BLaER1 treated with 17β-estradiol and CSF1 and Interleukin-3, amounts not matched to agents 10 nM and 100 nM (cell line): ENCODE data around the gene XRCC3.

Experiments
- H3K27ac ChIP-seq, 11 experiments: shearing (Covaris generic); formaldehyde crosslinking; 2 replicates each; pipeline ENCODE4 v1.8.1; 2022
- H3K27me3 ChIP-seq, 11 experiments: shearing (Covaris generic); formaldehyde crosslinking; 2 replicates each; pipeline ENCODE4 v1.8.1; 2022
- H3K36me3 ChIP-seq, 11 experiments: shearing (Covaris generic); formaldehyde crosslinking; 2 replicates each; pipeline ENCODE4 v1.8.1; 2022
- H3K4me1 ChIP-seq, 10 experiments: shearing (Covaris generic); formaldehyde crosslinking; 2 replicates each; pipeline ENCODE4 v1.8.1; 2022
- H3K4me2 ChIP-seq, 11 experiments: shearing (Covaris generic); formaldehyde crosslinking; 2 replicates each; pipeline ENCODE4 v1.8.1; 2022
- H3K4me3 ChIP-seq, 10 experiments: shearing (Covaris generic); formaldehyde crosslinking; 2 replicates each; pipeline ENCODE4 v1.8.1; 2022
- H3K9ac ChIP-seq, 11 experiments: shearing (Covaris generic); formaldehyde crosslinking; 2 replicates each; pipeline ENCODE4 v1.8.1; 2022
- H3K9me3 ChIP-seq, 11 experiments: shearing (Covaris generic); formaldehyde crosslinking; replicated peaks in 1 of 11; 2 replicates each; pipeline ENCODE4 v1.8.1; 2022
- H4K20me1 ChIP-seq, 11 experiments: shearing (Covaris generic); formaldehyde crosslinking; 2 replicates each; pipeline ENCODE4 v1.8.1; 2022
- Cebpa-rat ChIP-seq, 11 experiments: shearing (Covaris generic); IDR thresholded peaks; 2 replicates each; pipeline ENCODE4 v1.8.1; 2022

Gene XRCC3

GRCh38 chr14:103735815-103736545 lies 20.7 kb upstream of the XRCC3 start:
- Histone ChIP-seq H3K4me3 (no peak overlapping the region), H3K9ac (no peak overlapping the region), H3K27me3 (no peaks in the 10 kb centered on the region), H3K9me3 (no peaks in the 10 kb centered on the region), H3K4me1 (peaks cover 0 to 4% (median 1%) of the 10 kb centered on the region in 10 experiments; a peak in 8 of 20 replicates), H3K4me2 (no peak overlapping the region), H4K20me1 (peaks cover 0 to 41% (median 5%) of the 10 kb centered on the region in 11 experiments; a peak in 9 of 22 replicates), H3K36me3 (peaks cover 25 to 95% (median 60%) of the 10 kb centered on the region in 11 experiments), H3K27ac (no peak overlapping the region)
- TF ChIP-seq Cebpa-rat (IDR thresholded peaks at IDR 0.05), result no peak

- Histone ChIP-seq H3K27me3 (no peaks in the 10 kb centered on the region), H3K9ac (no peak overlapping the region), H3K4me3 (no peak overlapping the region), H3K9me3 (no peaks in the 10 kb centered on the region), H3K4me2 (no peak overlapping the region), H3K27ac (no peak overlapping the region), H3K36me3 (peaks cover 29 to 94% (median 64%) of the 10 kb centered on the region in 11 experiments), H3K4me1 (no peaks in the 10 kb centered on the region), H4K20me1 (peaks cover 0 to 44% (median 10%) of the 10 kb centered on the region in 11 experiments; a peak in 10 of 22 replicates)
- TF ChIP-seq Cebpa-rat (IDR thresholded peaks at IDR 0.05), result no peak
Measured at GRCh38 chr14:103735439-103735814, 20.2 kb upstream of the XRCC3 start.

- H3K4me3 ChIP-seq, result no peak overlapping the region
- H4K20me1 ChIP-seq, result peaks cover 0 to 46% (median 11%) of the 10 kb centered on the region in 11 experiments; a peak in 10 of 22 replicates
- H3K9me3 ChIP-seq, result no peaks in the 10 kb centered on the region
- H3K4me1 ChIP-seq, result no peaks in the 10 kb centered on the region
- H3K9ac ChIP-seq, result no peak overlapping the region
- no peaks in the 10 kb centered on the region for H3K27me3 ChIP-seq
- no peak overlapping the region for H3K27ac ChIP-seq
- H3K36me3 ChIP-seq, result peaks cover 33 to 94% (median 64%) of the 10 kb centered on the region in 11 experiments
- no peak overlapping the region for H3K4me2 ChIP-seq
- TF ChIP-seq Cebpa-rat (IDR thresholded peaks at IDR 0.05), result no peak
Measured at GRCh38 chr14:103735022-103735421, 19.8 kb upstream of the XRCC3 start.

GRCh38 chr14:103734081-103734888 lies 19.0 kb upstream of the XRCC3 start:
- H3K27ac ChIP-seq, result no peak overlapping the region
- H3K27me3 ChIP-seq, result no peaks in the 10 kb centered on the region
- H3K4me3 ChIP-seq, result no peak overlapping the region
- peaks cover 0 to 50% (median 11%) of the 10 kb centered on the region in 11 experiments; a peak in 11 of 22 replicates for H4K20me1 ChIP-seq
- H3K9me3 ChIP-seq, result no peaks in the 10 kb centered on the region
- no peak for TF ChIP-seq Cebpa-rat (IDR thresholded peaks at IDR 0.05)
- H3K36me3 ChIP-seq, result peaks cover 40 to 97% (median 67%) of the 10 kb centered on the region in 11 experiments
- H3K4me1 ChIP-seq, result no peaks in the 10 kb centered on the region
- no peak overlapping the region for H3K4me2 ChIP-seq
- no peak overlapping the region for H3K9ac ChIP-seq

- no peak overlapping the region for H3K4me2 ChIP-seq
- H3K4me3 ChIP-seq, result no peak overlapping the region
- H3K27ac ChIP-seq, result no peak overlapping the region
- H3K4me1 ChIP-seq, result no peaks in the 10 kb centered on the region
- H3K9ac ChIP-seq, result no peak overlapping the region
- no peak for TF ChIP-seq Cebpa-rat (IDR thresholded peaks at IDR 0.05)
- peaks cover 47 to 97% (median 73%) of the 10 kb centered on the region in 11 experiments for H3K36me3 ChIP-seq
- no peaks in the 10 kb centered on the region for H3K9me3 ChIP-seq
- H4K20me1 ChIP-seq, result peaks cover 0 to 56% (median 11%) of the 10 kb centered on the region in 11 experiments; a peak in 11 of 22 replicates
- H3K27me3 ChIP-seq, result no peaks in the 10 kb centered on the region
Measured at GRCh38 chr14:103733651-103734050, 18.4 kb upstream of the XRCC3 start.

GRCh38 chr14:103732868-103733620 lies 17.8 kb upstream of the XRCC3 start:
- Histone ChIP-seq H3K27ac (no peak overlapping the region), H3K9me3 (no peaks in the 10 kb centered on the region), H3K4me2 (no peak overlapping the region), H4K20me1 (peaks cover 0 to 62% (median 11%) of the 10 kb centered on the region in 11 experiments; a peak in 11 of 22 replicates), H3K4me1 (no peaks in the 10 kb centered on the region), H3K36me3 (peaks cover 49 to 97% (median 76%) of the 10 kb centered on the region in 11 experiments), H3K9ac (no peak overlapping the region), H3K4me3 (no peak overlapping the region), H3K27me3 (no peaks in the 10 kb centered on the region)
- TF ChIP-seq Cebpa-rat (IDR thresholded peaks at IDR 0.05), result no peak

- Histone ChIP-seq H3K4me2 (no peak overlapping the region), H3K4me3 (no peak overlapping the region), H4K20me1 (peaks cover 0 to 70% (median 15%) of the 10 kb centered on the region in 11 experiments; a peak in 12 of 22 replicates), H3K27me3 (no peaks in the 10 kb centered on the region), H3K4me1 (no peaks in the 10 kb centered on the region), H3K9me3 (no peaks in the 10 kb centered on the region), H3K36me3 (peaks cover 49 to 96% (median 81%) of the 10 kb centered on the region in 11 experiments), H3K27ac (no peak overlapping the region), H3K9ac (no peak overlapping the region)
- TF ChIP-seq Cebpa-rat (IDR thresholded peaks at IDR 0.05), result no peak
Measured at GRCh38 chr14:103731916-103732867, 16.9 kb upstream of the XRCC3 start.

GRCh38 chr14:103731481-103731880 lies 16.2 kb upstream of the XRCC3 start:
- no peak overlapping the region for H3K4me3 ChIP-seq
- H3K4me2 ChIP-seq, result no peak overlapping the region

More at GRCh38 chr14:103731481-103731880, 16.2 kb upstream of the XRCC3 start:
- Histone ChIP-seq H3K27me3 (no peaks in the 10 kb centered on the region), H3K9ac (no peak overlapping the region), H3K36me3 (peaks cover 50 to 94% (median 81%) of the 10 kb centered on the region in 11 experiments), H3K4me1 (no peaks in the 10 kb centered on the region), H4K20me1 (peaks cover 0 to 70% (median 18%) of the 10 kb centered on the region in 11 experiments; a peak in 15 of 22 replicates), H3K9me3 (no peaks in the 10 kb centered on the region), H3K27ac (no peak overlapping the region)
- TF ChIP-seq Cebpa-rat (IDR thresholded peaks at IDR 0.05), result no peak
